GM12891 (cell line): Measurements from ENCODE around the gene PTPRR.

Experiments
- POLR2A ChIP-seq: IDR thresholded peaks from 2 replicates; pipeline ENCODE4 v1.6.1; 2011; ENCODE audit warnings: low read depth, low read length, control low read depth
- POLR2AphosphoS5 ChIP-seq: IDR thresholded peaks from 2 replicates; pipeline ENCODE4 v1.6.1; 2011; ENCODE audit warnings: low read depth, low read length, control low read depth

- TF ChIP-seq POLR2A (no peak), POLR2AphosphoS5 (no peak)
Measured at GRCh38 chr12:70854138-70854537, 66.4 kb downstream of the PTPRR start.
